H1 (cell line): ENCODE results near the gene TMIGD1. TPM values are rescaled to one million over a fixed set of nuclear protein-coding genes. Genes with fewer than 3 reads are reported as not detected.

Experiments
- CTCF ChIA-PET: fragments of 300-600 bp; sonication (Branson Sonifier 250); formaldehyde crosslinking; loops from one replicate; lab custom pipeline; 2021; ENCODE audit not compliant: partially characterized antibody; lab: Charles Lee
- POLR2A ChIA-PET: fragments of 300-600 bp; sonication (Branson Sonifier 250); formaldehyde crosslinking; loops from one replicate; lab custom pipeline; 2021; ENCODE audit warnings: inconsistent platforms; ENCODE audit not compliant: partially characterized antibody; lab: Charles Lee
- DNase-seq, 2 experiments: peaks; one replicate each; pipeline versions ENCODE4 v3.0.0 to v3.0.0-alpha.2; 2010 to 2022; ENCODE audit warnings: low spot score in 2 of 2, low read depth in 1 of 2, mixed read lengths in 1 of 2
- FAIRE-seq: peaks from 2 replicates; lab custom pipeline; 2011; peaks lifted over from hg19 to GRCh38; lab: Jason Lieb, UNC
- H2AFZ ChIP-seq: 2 replicates; pipeline ENCODE4 v1.8.1; 2012; ENCODE audit warnings: low read length, inconsistent platforms
- H2AK5ac ChIP-seq: 2 replicates; pipeline ENCODE4 v1.6.1; 2013; ENCODE audit warnings: low read depth, low read length
- H2BK120ac ChIP-seq: replicated peaks from 2 replicates; pipeline ENCODE3; 2013; ENCODE audit warnings: low read depth, low read length, inconsistent platforms
- H2BK12ac ChIP-seq: 2 replicates; pipeline ENCODE4 v1.6.1; 2013; ENCODE audit warnings: low read depth, low read length
- H2BK15ac ChIP-seq: 2 replicates; pipeline ENCODE4 v1.6.1; 2013; ENCODE audit warnings: low read length
- H2BK20ac ChIP-seq: 2 replicates; pipeline ENCODE4 v1.6.1; 2013; ENCODE audit warnings: low read length
- H2BK5ac ChIP-seq: 2 replicates; pipeline ENCODE4 v1.6.1; 2013; ENCODE audit warnings: low read depth, low read length
- H3K14ac ChIP-seq: 2 replicates; pipeline ENCODE4 v1.6.1; 2013; ENCODE audit warnings: inconsistent platforms; ENCODE audit not compliant: insufficient read length
- H3K18ac ChIP-seq: 2 replicates; pipeline ENCODE4 v1.6.1; 2013; ENCODE audit warnings: low read length; ENCODE audit errors: extremely low read depth
- H3K23ac ChIP-seq: 2 replicates; pipeline ENCODE4 v1.6.1; 2013; ENCODE audit warnings: inconsistent platforms; ENCODE audit not compliant: insufficient read length
- H3K23me2 ChIP-seq: 2 replicates; pipeline ENCODE4 v1.6.1; 2013; ENCODE audit warnings: low read depth, low read length
- H3K27ac ChIP-seq: 2 replicates; pipeline ENCODE4 v1.6.1; 2011; ENCODE audit warnings: low read depth, low read length, inconsistent platforms
- H3K27me3 ChIP-seq, 4 experiments: replicated peaks in 1 of 4; 1 replicate in 1 of 4; 2 replicates in 3 of 4; pipeline versions ENCODE4 v1.6.1 to v1.8.1; 2011 to 2013; ENCODE audit warnings: low read length in 3 of 4, mild to moderate bottlenecking in 3 of 4, inconsistent platforms in 2 of 4, mixed read lengths in 2 of 4, moderate library complexity in 1 of 4; ENCODE audit not compliant: control insufficient read depth in 3 of 4, insufficient read depth in 3 of 4; ENCODE audit errors: extremely low read depth in 1 of 4
- H3K36me3 ChIP-seq, 4 experiments: 2 replicates each; pipeline versions ENCODE4 v1.6.1 to v1.8.1; 2011 to 2013; ENCODE audit warnings: mild to moderate bottlenecking in 4 of 4, low read length in 3 of 4, moderate library complexity in 2 of 4, control low read depth in 1 of 4, inconsistent platforms in 1 of 4; ENCODE audit not compliant: insufficient read depth in 4 of 4, control insufficient read depth in 2 of 4
- H3K4ac ChIP-seq: replicated peaks from 2 replicates; pipeline ENCODE3; 2013; ENCODE audit warnings: low read length, low read depth, mixed read lengths, inconsistent platforms; ENCODE audit not compliant: insufficient read length
- H3K4me1 ChIP-seq, 4 experiments: replicated peaks in 1 of 4; 1 replicate in 1 of 4; 2 replicates in 3 of 4; pipeline versions ENCODE4 v1.6.1 to v1.8.1; 2011 to 2013; ENCODE audit warnings: low read length in 3 of 4, inconsistent platforms in 2 of 4, mixed read lengths in 1 of 4; ENCODE audit not compliant: insufficient read depth in 4 of 4, control insufficient read depth in 3 of 4
- H3K4me2 ChIP-seq, 2 experiments: 2 replicates each; pipeline versions ENCODE4 v1.6.1 to v1.8.1; 2011 to 2013; ENCODE audit warnings: low read depth in 2 of 2, low read length in 2 of 2, control low read depth in 1 of 2, inconsistent platforms in 1 of 2, mild to moderate bottlenecking in 1 of 2; ENCODE audit not compliant: insufficient read depth in 1 of 2
- H3K4me3 ChIP-seq, 4 experiments: fragments of 200-600, 300-600 bp in 1 of 4; sonication (generic), shearing (Covaris generic), sonication (Bioruptor Twin) in 1 of 4; 2 replicates each; pipeline versions ENCODE4 v1.5.1 to v1.8.1; 2011 to 2016; ENCODE audit warnings: low read length in 4 of 4, low read depth in 3 of 4, control low read depth in 2 of 4, inconsistent platforms in 2 of 4, mild to moderate bottlenecking in 2 of 4, mixed read lengths in 1 of 4, moderate library complexity in 1 of 4; ENCODE audit not compliant: insufficient read depth in 2 of 4; ENCODE audit errors: extremely low read depth in 1 of 4
- H3K56ac ChIP-seq: replicated peaks from 2 replicates; pipeline ENCODE3; 2013; ENCODE audit warnings: low read depth, mild to moderate bottlenecking, mixed read lengths, low read length, inconsistent platforms; ENCODE audit not compliant: insufficient read length
- H3K79me1 ChIP-seq: 2 replicates; pipeline ENCODE4 v1.6.1; 2013; ENCODE audit warnings: low read depth, low read length, control low read depth
- H3K79me2 ChIP-seq, 2 experiments: 2 replicates each; pipeline versions ENCODE4 v1.6.1 to v1.8.1; 2012 to 2013; ENCODE audit warnings: low read length in 2 of 2, mild to moderate bottlenecking in 2 of 2, inconsistent platforms in 1 of 2; ENCODE audit not compliant: insufficient read depth in 2 of 2, control insufficient read depth in 1 of 2
- H3K9ac ChIP-seq, 4 experiments: replicated peaks in 1 of 4; 1 replicate in 1 of 4; 2 replicates in 3 of 4; pipeline versions ENCODE4 v1.6.1 to v1.8.1; 2011 to 2013; ENCODE audit warnings: low read depth in 3 of 4, low read length in 3 of 4, control low read depth in 2 of 4, mild to moderate bottlenecking in 2 of 4, moderate library complexity in 2 of 4, inconsistent platforms in 1 of 4; ENCODE audit errors: extremely low read depth in 1 of 4
- H3K9me3 ChIP-seq, 2 experiments: 2 replicates each; pipeline versions ENCODE4 v1.6.1 to v1.8.1; 2012 to 2013; ENCODE audit warnings: mild to moderate bottlenecking in 2 of 2, moderate library complexity in 2 of 2, control low read depth in 1 of 2, inconsistent platforms in 1 of 2, low read depth in 1 of 2, low read length in 1 of 2, mixed read lengths in 1 of 2; ENCODE audit not compliant: insufficient read depth in 2 of 2
- H4K20me1 ChIP-seq, 2 experiments: replicated peaks in 1 of 2; 2 replicates each; pipeline versions ENCODE3 to v1.8.1; 2011 to 2013; ENCODE audit warnings: inconsistent platforms in 2 of 2, low read length in 2 of 2, mild to moderate bottlenecking in 1 of 2; ENCODE audit not compliant: insufficient read depth in 2 of 2, control insufficient read depth in 1 of 2
- H4K5ac ChIP-seq: 2 replicates; pipeline ENCODE4 v1.6.1; 2013; ENCODE audit warnings: low read length, low read depth, mixed read lengths, inconsistent platforms; ENCODE audit not compliant: insufficient read length
- H4K8ac ChIP-seq: 2 replicates; pipeline ENCODE4 v1.8.0; 2013; ENCODE audit warnings: mild to moderate bottlenecking, moderate library complexity, low read length, inconsistent platforms; ENCODE audit not compliant: insufficient read depth; ENCODE audit errors: extremely low read depth
- H4K91ac ChIP-seq: replicated peaks from 2 replicates; pipeline ENCODE3; 2013; ENCODE audit warnings: low read length, mixed read lengths, inconsistent platforms; ENCODE audit not compliant: insufficient read length
- RNF2 ChIP-seq: fragments of 200-900, 300-1000 bp; sonication (generic); IDR thresholded peaks from 2 replicates; pipeline ENCODE4 v1.7.1; 2016; ENCODE audit warnings: borderline replicate concordance, low read depth, mild to moderate bottlenecking, antibody characterized with exemption, low read length; ENCODE audit not compliant: poor library complexity, severe bottlenecking; ENCODE audit errors: missing control alignments
- RXRA ChIP-seq: IDR thresholded peaks from 2 replicates; pipeline ENCODE4 v1.6.1; 2011; ENCODE audit warnings: low read depth, mild to moderate bottlenecking, low read length, moderate library complexity; ENCODE audit not compliant: insufficient read depth
- SIRT6 ChIP-seq: IDR thresholded peaks from one replicate; pipeline ENCODE4 v1.7.1; 2012; ENCODE audit warnings: low read length, inconsistent platforms
- TEAD4 ChIP-seq: IDR thresholded peaks from 2 replicates; pipeline ENCODE4 v1.6.1; 2012; ENCODE audit warnings: low read depth, low read length, inconsistent platforms, mixed read lengths
- WGBS, 2 experiments: shearing (Covaris generic) in 1 of 2; methylation state at CpG; one replicate each; pipeline versions ENCODE4 v1.1.6 to v1.1.7; 2013 to 2015; ENCODE audit warnings: low lambda C conversion rate in 2 of 2, mixed read lengths in 2 of 2, inconsistent platforms in 1 of 2, low coverage in 1 of 2, missing lambda C conversion rate in 1 of 2; ENCODE audit not compliant: insufficient replicate concordance in 2 of 2, insufficient coverage in 1 of 2, insufficient read length in 1 of 2; ENCODE audit errors: extremely low coverage in 1 of 2, missing lambda C conversion rate in 1 of 2; 5-methylcytosine and 5-hydroxymethylcytosine counted together
- polyA plus RNA-seq, 7 experiments: library from polyadenylated mRNA; depleted of rRNA in 3 of 7; stranded (reverse) in 5 of 7; unstranded in 2 of 7; fragments of >200 nt in 5 of 7; fragments of 200-250 nt in 2 of 7; gene quantifications; 1 replicate in 5 of 7; 2 replicates in 1 of 7; 4 replicates in 1 of 7; pipeline versions ENCODE4 v1.2.1 to v1.2.3, GENCODE V29; 2011 to 2013; ENCODE audit warnings: missing spikeins in 2 of 7, mixed read lengths in 2 of 7
- total RNA-seq: library from RNA; stranded (reverse); fragmentation: NEBNext Ultra II Directional; extraction: Animal tissue kit (Norgen Biotek cat#: 25700); gene quantifications from 2 replicates; pipeline ENCODE4 v1.2.1, GENCODE V29; 2021

Gene TMIGD1
- total and polyA plus RNA-seq, 2 of the 8 experiments (the other 6 are each of a cell fraction or from before 2014, with no cell fraction given), result not detected

GRCh38 chr17:30312226-30312625, 21.6 kb downstream of the TMIGD1 start:
- no peak overlapping the region for H2BK20ac ChIP-seq
- ChIA-PET POLR2A (interaction anchor here (1.0 kb wide), 1 partner anchor 21 kb away, joined by 3 read pairs; no protein-coding TSS in a partner anchor), CTCF (interaction anchor here (0.5 to 1.6 kb wide), 2 partner anchors 10 to 28 kb away, joined by 3 to 4 read pairs; no protein-coding TSS in a partner anchor)
- DNase-seq, result no peak
- H2AFZ ChIP-seq, result 0 out of 2 replicates have a peak overlapping the region, but pooled peaks have one; percentile 72
- FAIRE-seq, result no peak
- no peak overlapping the region for H3K4me2 ChIP-seq
- no peak overlapping the region for H3K4ac ChIP-seq
- no peaks in the 10 kb centered on the region for H3K27me3 ChIP-seq
- no peak overlapping the region for H3K4me3 ChIP-seq
- H4K8ac ChIP-seq, result no peak overlapping the region
- H3K56ac ChIP-seq, result no peak overlapping the region
- H3K9ac ChIP-seq, result no peak overlapping the region
- H2BK120ac ChIP-seq, result no peak overlapping the region
- no peak overlapping the region for H4K91ac ChIP-seq
- H3K36me3 ChIP-seq, result no peaks in the 10 kb centered on the region
- no peak overlapping the region for H2BK15ac ChIP-seq
- no peak overlapping the region for H3K27ac ChIP-seq
- H3K79me1 ChIP-seq, result no peaks in the 10 kb centered on the region
- H3K23me2 ChIP-seq, result no peaks in the 10 kb centered on the region
- H4K20me1 ChIP-seq, result no peaks in the 10 kb centered on the region
- no peak overlapping the region for H2AK5ac ChIP-seq
- H3K9me3 ChIP-seq, result no peaks in the 10 kb centered on the region
- no peak overlapping the region for H3K18ac ChIP-seq
- H3K4me1 ChIP-seq, result no peaks in the 10 kb centered on the region
- no peak overlapping the region for H3K23ac ChIP-seq
- TF ChIP-seq RXRA, result no peak
- TF ChIP-seq SIRT6, result no peak
- TF ChIP-seq TEAD4, result no peak
- TF ChIP-seq RNF2, result no peak
- H2BK12ac ChIP-seq, result no peak overlapping the region
- H3K79me2 ChIP-seq, result no peaks in the 10 kb centered on the region
- no peak overlapping the region for H2BK5ac ChIP-seq
- H4K5ac ChIP-seq, result no peak overlapping the region
- H3K14ac ChIP-seq, result no peak overlapping the region
- WGBS, 2 experiments, result 69% methylated on average over 2 of the region's 2 CpGs; no CpG with 5 or more reads in 1 of the 2 experiments
